ENCODE measurements around the gene PPP2R2B. TPM values are rescaled to one million over a fixed set of nuclear protein-coding genes. Genes with fewer than 3 reads are reported as not detected.

PPP2R2B gene
- total RNA-seq, 3 donors from 2014 or later (not counting 1 experiment from before 2014, with no cell fraction given) = 44.9 to 68.3 (median 63.7) TPM

GRCh38 chr5:146910239-146910638 lies 31.7 kb upstream of the PPP2R2B start:
- Histone ChIP-seq H3K36me3 (ENCODE audit: control insufficient read depth, insufficient read depth, low read length) (no peaks in the 10 kb centered on the region), H3K27me3 (ENCODE audit: control insufficient read depth, insufficient read depth, low read length) (no peaks in the 10 kb centered on the region), H3K9me3 (ENCODE audit: control insufficient read depth, insufficient read depth, low read length) (no peaks in the 10 kb centered on the region), H3K27ac (ENCODE audit: low read length) (no peak overlapping the region), H3K4me1 (ENCODE audit: control insufficient read depth, insufficient read depth, low read length) (no peaks in the 10 kb centered on the region), H3K4me3 (ENCODE audit: low read length) (no peak overlapping the region)
- intact Hi-C loops (cut with micrococcal nuclease) = no loop called here
- H3K36me3 Mint-ChIP-seq = no peaks in the 10 kb centered on the region
- H3K4me3 Mint-ChIP-seq = no peak overlapping the region
- TF ChIP-seq CTCF (IDR thresholded peaks at IDR 0.05) = no peak
- DNase-seq (no peak), ATAC-seq (no peak)
- H3K27me3 Mint-ChIP-seq (ENCODE audit: low read depth in 2 of 2) = no peaks in the 10 kb centered on the region
- no peak overlapping the region for H3K27ac Mint-ChIP-seq
- H3K9me3 Mint-ChIP-seq = no peaks in the 10 kb centered on the region
- H3K4me1 Mint-ChIP-seq = peaks cover 12 to 13% of the 10 kb centered on the region in 2 donors

- intact Hi-C loops (cut with micrococcal nuclease) = no loop called here
- no peak for ATAC-seq
- Mint-ChIP-seq H3K4me1 (peaks cover 5 to 9% of the 10 kb centered on the region in 2 donors), H3K4me3 (no peak overlapping the region), H3K27me3 (ENCODE audit: low read depth in 2 of 2) (peaks cover 0 to 2% of the 10 kb centered on the region in 2 donors), H3K36me3 (no peaks in the 10 kb centered on the region), H3K9me3 (no peaks in the 10 kb centered on the region), H3K27ac (no peak overlapping the region)
- H3K36me3 ChIP-seq (ENCODE audit: control insufficient read depth, insufficient read depth, low read length) = no peaks in the 10 kb centered on the region
- WGBS (ENCODE audit: insufficient coverage) = 75% methylated on average over 1 of the region's 1 CpG
- no peak overlapping the region for H3K4me3 ChIP-seq (ENCODE audit: low read length)
- H3K4me1 ChIP-seq (ENCODE audit: control insufficient read depth, insufficient read depth, low read length) = no peaks in the 10 kb centered on the region
- no peaks in the 10 kb centered on the region for H3K27me3 ChIP-seq (ENCODE audit: control insufficient read depth, insufficient read depth, low read length)
- DNase-seq = no peak
- H3K27ac ChIP-seq (ENCODE audit: low read length) = no peak overlapping the region
- TF ChIP-seq CTCF (IDR thresholded peaks at IDR 0.05) = no peak
- H3K9me3 ChIP-seq (ENCODE audit: control insufficient read depth, insufficient read depth, low read length) = no peaks in the 10 kb centered on the region
Observed at GRCh38 chr5:146909255-146910068, 30.9 kb upstream of the PPP2R2B start.

DNA sequence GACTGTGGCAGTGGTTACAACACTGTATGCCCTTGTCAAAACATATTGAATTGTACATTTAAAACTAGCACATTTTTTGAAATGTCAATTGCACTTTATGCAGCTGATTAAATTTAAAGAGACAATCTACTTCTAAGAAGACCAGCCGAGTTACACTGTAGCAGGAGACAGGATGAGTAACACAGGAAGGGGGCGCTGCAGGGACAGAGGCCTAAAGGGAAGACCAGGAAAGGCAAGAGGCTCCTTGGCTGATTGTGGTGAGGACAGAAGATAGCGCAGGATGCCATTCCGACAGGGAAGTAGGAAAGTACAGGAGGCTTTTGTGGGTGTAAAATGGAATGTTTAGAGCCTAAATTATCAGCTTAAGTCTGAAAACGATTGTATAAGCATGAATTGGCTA lies 28.2 kb upstream of the PPP2R2B start:
- Histone ChIP-seq H3K36me3 (ENCODE audit: control insufficient read depth, insufficient read depth, low read length) (no peaks in the 10 kb centered on the region), H3K4me3 (ENCODE audit: low read length) (no peak overlapping the region), H3K27ac (ENCODE audit: low read length) (no peak overlapping the region), H3K27me3 (ENCODE audit: control insufficient read depth, insufficient read depth, low read length) (no peaks in the 10 kb centered on the region), H3K4me1 (ENCODE audit: control insufficient read depth, insufficient read depth, low read length) (no peaks in the 10 kb centered on the region), H3K9me3 (ENCODE audit: control insufficient read depth, insufficient read depth, low read length) (no peaks in the 10 kb centered on the region)
- 83% methylated on average over 5 of the region's 5 CpGs for WGBS (ENCODE audit: insufficient coverage)
- intact Hi-C loops (cut with micrococcal nuclease) = no loop called here
- no peak for DNase-seq
- no peak overlapping the region for H3K4me3 Mint-ChIP-seq
- H3K9me3 Mint-ChIP-seq = no peaks in the 10 kb centered on the region
- H3K27me3 Mint-ChIP-seq (ENCODE audit: low read depth in 2 of 2) = peaks cover 0 to 10% of the 10 kb centered on the region in 2 donors
- no peak overlapping the region for H3K27ac Mint-ChIP-seq
- no peak for ATAC-seq
- TF ChIP-seq CTCF (IDR thresholded peaks at IDR 0.05) = no peak
- H3K4me1 Mint-ChIP-seq = no peaks in the 10 kb centered on the region
- H3K36me3 Mint-ChIP-seq = no peaks in the 10 kb centered on the region

GRCh38 chr5:146904890-146905289 lies 26.3 kb upstream of the PPP2R2B start:
- peaks cover 0 to 10% of the 10 kb centered on the region in 2 donors for H3K27me3 Mint-ChIP-seq (ENCODE audit: low read depth in 2 of 2)
- Histone ChIP-seq H3K4me1 (ENCODE audit: control insufficient read depth, insufficient read depth, low read length) (no peaks in the 10 kb centered on the region), H3K9me3 (ENCODE audit: control insufficient read depth, insufficient read depth, low read length) (no peaks in the 10 kb centered on the region), H3K27ac (ENCODE audit: low read length) (no peak overlapping the region), H3K27me3 (ENCODE audit: control insufficient read depth, insufficient read depth, low read length) (no peaks in the 10 kb centered on the region), H3K4me3 (ENCODE audit: low read length) (no peak overlapping the region), H3K36me3 (ENCODE audit: control insufficient read depth, insufficient read depth, low read length) (no peaks in the 10 kb centered on the region)
- WGBS (ENCODE audit: insufficient coverage) = no CpG with 5 or more reads among the region's 1 CpG
- intact Hi-C loops (cut with micrococcal nuclease) = no loop called here
- no peaks in the 10 kb centered on the region for H3K4me1 Mint-ChIP-seq
- ATAC-seq = no peak
- no peaks in the 10 kb centered on the region for H3K36me3 Mint-ChIP-seq
- no peaks in the 10 kb centered on the region for H3K9me3 Mint-ChIP-seq
- DNase-seq = no peak
- no peak overlapping the region for H3K27ac Mint-ChIP-seq
- TF ChIP-seq CTCF (IDR thresholded peaks at IDR 0.05) = no peak
- no peak overlapping the region for H3K4me3 Mint-ChIP-seq

All from natural killer cell (primary cell).